HG03025 (cell line): Measurements from ENCODE around the gene TSHZ3.

Experiments
- ATAC-seq: cut with Tn5 transposase; IDR thresholded peaks from one replicate; pipeline ENCODE4 v1.9.1; 2021; ENCODE audit warnings: mild to moderate bottlenecking, moderate library complexity; ENCODE audit not compliant: unreplicated experiment, low FRiP score

TSHZ3 gene

GRCh38 chr19:31268751-31269383 is 80.4 kb downstream of the TSHZ3 start:
- no peak for ATAC-seq

GRCh38 chr19:31266731-31267130 is 82.5 kb downstream of the TSHZ3 start:
- no peak for ATAC-seq

GRCh38 chr19:31266196-31266595 is 83.0 kb downstream of the TSHZ3 start:
- no peak for ATAC-seq

GRCh38 chr19:31264041-31264778 is 85.0 kb downstream of the TSHZ3 start:
- no peak for ATAC-seq

GRCh38 chr19:31263328-31263727 is 85.9 kb downstream of the TSHZ3 start:
- no peak for ATAC-seq

- no peak for ATAC-seq
Observed at GRCh38 chr19:31262725-31263191, 86.5 kb downstream of the TSHZ3 start.

- no peak for ATAC-seq
Observed at GRCh38 chr19:31261603-31262212, 87.5 kb downstream of the TSHZ3 start.

- ATAC-seq, result no peak
Observed at GRCh38 chr19:31261019-31261602, 88.1 kb downstream of the TSHZ3 start.

GRCh38 chr19:31260171-31260933 is 88.9 kb downstream of the TSHZ3 start:
- no peak for ATAC-seq

GRCh38 chr19:31258211-31259052 is 90.8 kb downstream of the TSHZ3 start:
- ATAC-seq, result no peak

GRCh38 chr19:31257426-31258130 is 91.7 kb downstream of the TSHZ3 start:
- no peak for ATAC-seq

GRCh38 chr19:31257025-31257424 is 92.2 kb downstream of the TSHZ3 start:
- no peak for ATAC-seq

- ATAC-seq, result no peak
Observed at GRCh38 chr19:31256593-31256960, 92.7 kb downstream of the TSHZ3 start.

GRCh38 chr19:31255831-31256592 is 93.2 kb downstream of the TSHZ3 start:
- ATAC-seq, result no peak

GRCh38 chr19:31255174-31255799 is 93.9 kb downstream of the TSHZ3 start:
- ATAC-seq, result no peak

GRCh38 chr19:31254611-31255010 is 94.6 kb downstream of the TSHZ3 start:
- no peak for ATAC-seq

- ATAC-seq, result no peak
Observed at GRCh38 chr19:31254180-31254551, 95.1 kb downstream of the TSHZ3 start.
